Chondrocyte (in vitro differentiated cells): ENCODE measurements around the gene SLC6A8. TPM values are rescaled to one million over a fixed set of nuclear protein-coding genes. Genes with fewer than 3 reads are reported as not detected.
A peak's percentile ranks its signal among the peaks of the same experiment; 100 is the strongest.
"Not testable (repeated sequence)": the region's sequence is repeated elsewhere in the genome, so short reads cannot be mapped to it uniquely, and the experiment has no call there.

ENCODE experiments used
- DNase-seq: peaks from one replicate; pipeline ENCODE4 v3.0.0; 2021; ENCODE audit warnings: mixed read lengths, low spot score
- H3K27ac Mint-ChIP-seq: one replicate; pipeline ENCODE4 v1.8.0; 2021; ENCODE audit warnings: mild to moderate bottlenecking, moderate library complexity, mixed read lengths; ENCODE audit not compliant: unreplicated experiment
- H3K27me3 Mint-ChIP-seq: 2 replicates; pipeline ENCODE4 v1.8.0; 2021; ENCODE audit warnings: low read depth, mixed read lengths
- H3K36me3 Mint-ChIP-seq: 2 replicates; pipeline ENCODE4 v1.8.0; 2021; ENCODE audit warnings: low read depth, mixed read lengths
- H3K4me1 Mint-ChIP-seq: 2 replicates; pipeline ENCODE4 v1.8.0; 2021; ENCODE audit warnings: low read depth, mild to moderate bottlenecking, mixed read lengths
- H3K4me3 Mint-ChIP-seq: one replicate; pipeline ENCODE4 v1.8.0; 2021; ENCODE audit warnings: mild to moderate bottlenecking, moderate library complexity, mixed read lengths; ENCODE audit not compliant: unreplicated experiment
- H3K9me3 Mint-ChIP-seq: 2 replicates; pipeline ENCODE4 v1.8.0; 2021; ENCODE audit warnings: low read depth, mixed read lengths
- CTCF ChIP-seq: fragments of 200-600 bp; sonication (generic); IDR thresholded peaks from 2 replicates; pipeline ENCODE4 v1.5.0; 2021; ENCODE audit warnings: antibody characterized with exemption, mild to moderate bottlenecking, moderate library complexity
- total RNA-seq: library from RNA; stranded (reverse); gene quantifications from 3 replicates; pipeline ENCODE4 v1.2.1, GENCODE V29; 2021

Gene SLC6A8
- total RNA-seq, 1 donor from 2014 or later = 70.6 TPM

DNA sequence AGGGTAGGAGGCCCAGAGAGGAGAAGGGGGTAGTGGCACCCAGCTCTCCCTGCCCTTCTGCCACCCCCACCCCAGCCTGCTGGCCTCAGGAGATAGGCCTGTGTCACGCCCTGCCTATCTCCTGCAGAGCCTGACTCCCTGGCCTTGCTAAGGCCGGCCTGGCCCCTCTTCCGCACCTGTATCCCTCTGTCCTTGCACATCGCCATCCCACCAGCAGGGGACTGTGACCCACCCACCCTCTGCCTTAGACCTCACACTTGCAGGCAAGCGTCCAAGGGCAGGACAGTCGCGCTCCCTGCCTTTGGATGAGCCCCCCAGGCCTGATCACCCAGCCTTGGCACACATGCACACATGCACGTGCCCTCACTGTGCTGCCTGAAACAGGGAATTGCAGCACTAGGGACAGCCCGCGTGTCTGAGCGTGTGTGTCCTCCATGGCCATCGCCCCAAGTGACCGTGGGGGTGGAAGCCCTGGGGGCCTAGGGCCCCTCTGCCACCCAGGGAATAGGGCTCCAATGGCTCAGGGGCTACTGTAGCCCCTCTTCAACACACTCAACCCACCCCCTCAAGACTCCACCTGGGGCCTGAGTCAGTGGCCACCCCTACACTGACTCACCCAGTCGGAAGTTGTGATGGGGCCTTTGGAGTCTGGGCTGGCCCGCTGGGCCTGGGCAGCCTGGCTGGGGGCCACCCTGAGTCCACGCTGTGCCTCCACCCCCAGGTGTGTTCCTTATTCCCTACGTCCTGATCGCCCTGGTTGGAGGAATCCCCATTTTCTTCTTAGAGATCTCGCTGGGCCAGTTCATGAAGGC, 2.1 kb downstream of the SLC6A8 start:
- peak; percentile 10 for TF ChIP-seq CTCF
- H3K9me3 Mint-ChIP-seq = no peaks in the 10 kb centered on the region
- peaks cover 2% of the 10 kb centered on the region for H3K4me1 Mint-ChIP-seq
- no peaks in the 10 kb centered on the region for H3K27me3 Mint-ChIP-seq
- no peak for DNase-seq
- no peak overlapping the region for H3K27ac Mint-ChIP-seq
- peak overlapping the region; percentile 56 for H3K4me3 Mint-ChIP-seq
- no peaks in the 10 kb centered on the region for H3K36me3 Mint-ChIP-seq

DNA sequence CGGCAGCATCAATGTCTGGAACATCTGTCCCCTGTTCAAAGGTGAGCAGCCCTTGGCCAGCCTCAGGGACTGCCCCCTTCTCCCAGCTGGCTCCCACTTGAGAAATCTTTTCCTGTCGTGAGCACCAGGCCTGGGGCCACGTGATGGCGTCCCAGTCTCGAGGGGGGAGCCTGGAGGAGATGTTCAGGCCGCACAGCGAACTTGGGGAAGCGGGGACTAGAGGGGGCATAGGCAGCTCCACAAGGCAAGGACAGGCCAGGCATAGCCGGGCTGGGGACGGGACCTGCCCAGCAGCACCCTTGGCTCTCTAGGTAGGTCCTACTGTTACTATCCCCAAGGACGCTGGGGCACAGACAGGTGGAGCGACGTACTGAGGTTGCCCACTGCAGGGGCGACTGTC, 2.7 kb downstream of the SLC6A8 start:
- DNase-seq = no peak
- no peaks in the 10 kb centered on the region for H3K36me3 Mint-ChIP-seq
- peaks cover 2% of the 10 kb centered on the region for H3K4me1 Mint-ChIP-seq
- no peak overlapping the region for H3K27ac Mint-ChIP-seq
- no peak for TF ChIP-seq CTCF
- H3K9me3 Mint-ChIP-seq = no peaks in the 10 kb centered on the region
- H3K4me3 Mint-ChIP-seq = no peak overlapping the region
- H3K27me3 Mint-ChIP-seq = no peaks in the 10 kb centered on the region

DNA sequence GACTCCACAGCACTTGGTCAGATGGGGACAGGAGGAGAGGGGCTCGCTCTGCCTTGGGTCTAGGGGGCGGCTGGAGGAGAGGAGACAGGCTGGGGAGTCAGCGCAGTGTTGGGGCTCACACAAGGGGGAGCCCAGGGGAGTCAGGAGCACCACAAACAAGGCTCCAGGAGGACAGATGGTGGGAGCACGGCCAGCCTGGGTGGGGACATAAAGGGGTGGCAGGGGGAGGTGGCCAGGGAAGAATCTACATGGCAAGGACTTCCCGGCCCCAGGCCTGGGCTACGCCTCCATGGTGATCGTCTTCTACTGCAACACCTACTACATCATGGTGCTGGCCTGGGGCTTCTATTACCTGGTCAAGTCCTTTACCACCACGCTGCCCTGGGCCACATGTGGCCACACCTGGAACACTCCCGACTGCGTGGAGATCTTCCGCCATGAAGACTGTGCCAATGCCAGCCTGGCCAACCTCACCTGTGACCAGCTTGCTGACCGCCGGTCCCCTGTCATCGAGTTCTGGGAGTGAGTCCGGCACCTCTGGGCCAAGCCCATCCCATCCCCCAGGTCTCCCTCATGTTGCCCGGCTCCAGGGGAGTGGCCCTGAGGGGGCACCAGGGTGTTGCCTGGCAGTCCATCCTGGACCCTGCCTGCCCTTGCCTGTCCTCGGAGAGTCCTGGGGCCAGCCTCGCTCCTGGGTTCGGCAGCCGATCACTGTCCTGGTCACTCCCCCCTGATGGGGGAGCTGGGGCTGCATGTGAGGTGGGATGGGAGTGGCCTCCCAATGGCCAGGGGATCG, 3.5 kb downstream of the SLC6A8 start:
- H3K27me3 Mint-ChIP-seq, H3K36me3 Mint-ChIP-seq, H3K4me3 Mint-ChIP-seq, H3K27ac Mint-ChIP-seq, H3K4me1 Mint-ChIP-seq, H3K9me3 Mint-ChIP-seq: not testable (repeated sequence)
- DNase-seq = peak; percentile 92

- Mint-ChIP-seq H3K27ac (no peak overlapping the region), H3K27me3 (no peaks in the 10 kb centered on the region), H3K4me1 (peaks cover 2% of the 10 kb centered on the region), H3K36me3 (peaks cover 2% of the 10 kb centered on the region), H3K4me3 (no peak overlapping the region), H3K9me3 (no peaks in the 10 kb centered on the region)
- TF ChIP-seq CTCF = no peak
- DNase-seq = no peak
Observed at GRCh38 chrX:153692003-153692402, 4.3 kb downstream of the SLC6A8 start.

GRCh38 chrX:153692611-153693156, 5.0 kb downstream of the SLC6A8 start:
- DNase-seq = peak; percentile 91
- H3K27ac Mint-ChIP-seq = no peak overlapping the region
- no peak overlapping the region for H3K4me3 Mint-ChIP-seq
- H3K9me3 Mint-ChIP-seq = no peaks in the 10 kb centered on the region
- H3K4me1 Mint-ChIP-seq = peaks cover 2% of the 10 kb centered on the region
- H3K27me3 Mint-ChIP-seq = no peaks in the 10 kb centered on the region
- no peak for TF ChIP-seq CTCF
- H3K36me3 Mint-ChIP-seq = peaks cover 6% of the 10 kb centered on the region
